ENCODE measurements around the gene ASTN1.

The ASTN1 gene

DNA sequence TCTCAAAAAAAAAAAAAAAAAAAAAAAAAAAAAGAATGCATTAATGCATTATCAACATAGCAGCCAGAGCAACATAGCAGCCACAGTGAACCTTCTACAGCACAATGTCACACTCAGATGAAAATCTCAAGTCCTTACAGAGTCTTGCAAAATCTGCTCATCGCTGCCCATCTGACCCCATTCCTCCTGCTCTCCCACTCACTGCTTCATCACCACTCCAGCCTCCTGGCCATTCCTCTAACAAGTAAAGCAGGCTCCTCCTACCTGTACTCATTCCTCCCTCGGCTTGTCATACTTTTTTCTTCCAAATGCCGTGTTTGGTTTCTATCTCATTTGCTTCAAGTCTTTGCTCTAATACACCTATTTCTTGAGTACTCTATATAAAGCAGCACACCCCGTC is 35.8 kb upstream of the ASTN1 start:
- no peaks in the 10 kb centered on the region for H4K20me1 ChIP-seq (ENCODE audit: insufficient read depth, low read length, poor library complexity, severe bottlenecking)
- no peaks in the 10 kb centered on the region for H3K4me1 ChIP-seq (ENCODE audit: insufficient read depth, low read length, poor library complexity, severe bottlenecking)
- no peak for TF ChIP-seq EZH2phosphoT487 (IDR thresholded peaks at IDR 0.05; ENCODE audit: borderline replicate concordance)
- TF ChIP-seq, protein P1, sequence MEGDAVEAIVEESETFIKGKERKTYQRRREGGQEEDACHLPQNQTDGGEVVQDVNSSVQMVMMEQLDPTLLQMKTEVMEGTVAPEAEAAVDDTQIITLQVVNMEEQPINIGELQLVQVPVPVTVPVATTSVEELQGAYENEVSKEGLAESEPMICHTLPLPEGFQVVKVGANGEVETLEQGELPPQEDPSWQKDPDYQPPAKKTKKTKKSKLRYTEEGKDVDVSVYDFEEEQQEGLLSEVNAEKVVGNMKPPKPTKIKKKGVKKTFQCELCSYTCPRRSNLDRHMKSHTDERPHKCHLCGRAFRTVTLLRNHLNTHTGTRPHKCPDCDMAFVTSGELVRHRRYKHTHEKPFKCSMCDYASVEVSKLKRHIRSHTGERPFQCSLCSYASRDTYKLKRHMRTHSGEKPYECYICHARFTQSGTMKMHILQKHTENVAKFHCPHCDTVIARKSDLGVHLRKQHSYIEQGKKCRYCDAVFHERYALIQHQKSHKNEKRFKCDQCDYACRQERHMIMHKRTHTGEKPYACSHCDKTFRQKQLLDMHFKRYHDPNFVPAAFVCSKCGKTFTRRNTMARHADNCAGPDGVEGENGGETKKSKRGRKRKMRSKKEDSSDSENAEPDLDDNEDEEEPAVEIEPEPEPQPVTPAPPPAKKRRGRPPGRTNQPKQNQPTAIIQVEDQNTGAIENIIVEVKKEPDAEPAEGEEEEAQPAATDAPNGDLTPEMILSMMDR (conservative IDR thresholded peaks at IDR 0.05; ENCODE audit: low read length), result no peak
- H3K9ac ChIP-seq (ENCODE audit: low read depth, low read length, poor library complexity, severe bottlenecking), result no peak overlapping the region
- no peaks in the 10 kb centered on the region for H3F3A ChIP-seq (ENCODE audit: low read depth)
- no peak overlapping the region for H3K4me2 ChIP-seq (ENCODE audit: low read depth, low read length, poor library complexity, severe bottlenecking)
- H3K36me3 ChIP-seq (ENCODE audit: insufficient read depth, low read length), result no peaks in the 10 kb centered on the region
- no peaks in the 10 kb centered on the region for H3K79me2 ChIP-seq (ENCODE audit: insufficient read depth, low read length)
- H3K9me3 ChIP-seq (ENCODE audit: insufficient read depth, low read depth, low read length), result no peaks in the 10 kb centered on the region
- no peak overlapping the region for H2AFZ ChIP-seq (ENCODE audit: low read length)
- H3K9me2 ChIP-seq (replicated peaks; ENCODE audit: low read depth, low read length), result no peaks in the 10 kb centered on the region
- no peaks in the 10 kb centered on the region for H3K27me3 ChIP-seq (ENCODE audit: insufficient read depth, low read length, poor library complexity, severe bottlenecking)
- no peak overlapping the region for H3K4me3 ChIP-seq (ENCODE audit: low read length, poor library complexity, severe bottlenecking)

DNA sequence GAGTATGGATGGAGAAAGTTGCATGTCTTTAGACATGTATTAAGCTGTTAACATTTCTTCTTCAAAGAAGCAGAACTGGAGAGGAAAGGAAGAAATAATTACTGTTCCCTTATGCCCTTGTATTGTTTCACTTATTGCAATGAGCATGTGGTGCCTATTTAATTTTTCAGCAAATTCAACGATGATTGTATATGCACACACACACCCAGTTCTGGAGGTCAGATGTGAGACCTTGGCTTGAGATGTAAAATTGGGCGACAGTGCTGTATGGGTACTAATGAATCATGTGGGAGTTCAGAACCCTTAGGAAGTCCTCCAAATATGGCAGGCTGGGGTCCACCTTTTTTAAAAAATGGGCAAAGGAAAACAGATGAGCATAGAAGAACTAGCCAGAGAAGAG is 33.7 kb upstream of the ASTN1 start:
- H3K27me3 ChIP-seq (ENCODE audit: insufficient read depth, low read length, poor library complexity, severe bottlenecking), result no peaks in the 10 kb centered on the region
- no peaks in the 10 kb centered on the region for H4K20me1 ChIP-seq (ENCODE audit: insufficient read depth, low read length, poor library complexity, severe bottlenecking)
- no peak overlapping the region for H3K4me3 ChIP-seq (ENCODE audit: low read length, poor library complexity, severe bottlenecking)
- H3K4me2 ChIP-seq (ENCODE audit: low read depth, low read length, poor library complexity, severe bottlenecking), result no peak overlapping the region
- no peaks in the 10 kb centered on the region for H3K36me3 ChIP-seq (ENCODE audit: insufficient read depth, low read length)
- H2AFZ ChIP-seq (ENCODE audit: low read length), result no peak overlapping the region
- H3K79me2 ChIP-seq (ENCODE audit: insufficient read depth, low read length), result no peaks in the 10 kb centered on the region
- no peaks in the 10 kb centered on the region for H3K9me2 ChIP-seq (replicated peaks; ENCODE audit: low read depth, low read length)
- TF ChIP-seq EZH2phosphoT487 (IDR thresholded peaks at IDR 0.05; ENCODE audit: borderline replicate concordance), result no peak
- TF ChIP-seq, protein P1 (conservative IDR thresholded peaks at IDR 0.05; ENCODE audit: low read length), result no peak
- no peaks in the 10 kb centered on the region for H3K4me1 ChIP-seq (ENCODE audit: insufficient read depth, low read length, poor library complexity, severe bottlenecking)
- H3K9ac ChIP-seq (ENCODE audit: low read depth, low read length, poor library complexity, severe bottlenecking), result no peak overlapping the region
- H3F3A ChIP-seq (ENCODE audit: low read depth), result no peaks in the 10 kb centered on the region
- no peaks in the 10 kb centered on the region for H3K9me3 ChIP-seq (ENCODE audit: insufficient read depth, low read depth, low read length)

DNA sequence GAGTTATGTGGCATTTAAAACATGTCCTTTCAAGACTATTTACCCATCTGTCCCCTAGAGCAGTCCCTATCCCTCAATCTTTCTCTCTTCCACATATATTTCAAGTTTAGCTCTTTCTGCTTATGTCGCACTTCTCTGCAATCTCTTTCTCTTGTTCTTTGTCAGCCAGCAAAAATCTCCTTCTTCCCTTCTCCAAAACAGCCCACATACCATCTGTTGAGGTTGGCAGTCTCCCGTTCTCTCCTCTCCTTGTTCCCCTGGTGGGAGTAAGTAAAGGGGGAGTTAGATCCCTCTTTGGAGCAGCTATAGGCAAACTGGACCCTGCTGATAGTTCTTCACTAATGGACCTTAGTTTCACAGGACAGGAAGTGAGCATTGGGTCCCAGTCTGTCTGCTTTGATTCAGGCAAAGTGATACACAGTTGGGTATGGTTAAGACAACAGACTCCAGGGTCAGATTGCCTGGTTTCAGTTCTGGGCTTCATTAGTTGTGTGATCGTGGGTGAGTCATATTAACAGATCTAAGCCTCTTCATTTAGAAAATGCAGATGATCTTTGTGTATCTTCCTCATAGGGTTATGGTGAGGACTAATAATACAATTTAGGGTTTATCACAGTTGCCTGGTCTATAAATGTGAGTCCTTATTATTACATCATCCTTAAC is 25.9 kb upstream of the ASTN1 start:
- no peak overlapping the region for H2AFZ ChIP-seq (ENCODE audit: low read length)
- TF ChIP-seq, protein P1 (conservative IDR thresholded peaks at IDR 0.05; ENCODE audit: low read length), result no peak
- no peak for TF ChIP-seq EZH2phosphoT487 (IDR thresholded peaks at IDR 0.05; ENCODE audit: borderline replicate concordance)
- no peak overlapping the region for H3K4me3 ChIP-seq (ENCODE audit: low read length, poor library complexity, severe bottlenecking)
- H3F3A ChIP-seq (ENCODE audit: low read depth), result no peaks in the 10 kb centered on the region
- no peak overlapping the region for H3K4me2 ChIP-seq (ENCODE audit: low read depth, low read length, poor library complexity, severe bottlenecking)
- H3K36me3 ChIP-seq (ENCODE audit: insufficient read depth, low read length), result no peaks in the 10 kb centered on the region
- H3K9me3 ChIP-seq (ENCODE audit: insufficient read depth, low read depth, low read length), result no peaks in the 10 kb centered on the region
- no peak overlapping the region for H3K9ac ChIP-seq (ENCODE audit: low read depth, low read length, poor library complexity, severe bottlenecking)
- H3K4me1 ChIP-seq (ENCODE audit: insufficient read depth, low read length, poor library complexity, severe bottlenecking), result no peaks in the 10 kb centered on the region
- H4K20me1 ChIP-seq (ENCODE audit: insufficient read depth, low read length, poor library complexity, severe bottlenecking), result no peaks in the 10 kb centered on the region
- H3K79me2 ChIP-seq (ENCODE audit: insufficient read depth, low read length), result no peaks in the 10 kb centered on the region
- no peaks in the 10 kb centered on the region for H3K9me2 ChIP-seq (replicated peaks; ENCODE audit: low read depth, low read length)
- no peaks in the 10 kb centered on the region for H3K27me3 ChIP-seq (ENCODE audit: insufficient read depth, low read length, poor library complexity, severe bottlenecking)

Measured in Loucy (cell line).